GM23248 (cell line): ENCODE measurements around the gene ACCS. TPM values are rescaled to one million over a fixed set of nuclear protein-coding genes. Genes with fewer than 3 reads are reported as not detected.
A peak's percentile ranks its signal among the peaks of the same experiment; 100 is the strongest.

Source experiments
- DNase-seq: peaks from one replicate; pipeline ENCODE4 v3.0.0-alpha.2; 2015
- H2AFZ ChIP-seq: fragments of 200-600 bp; sonication (generic); 2 replicates; pipeline ENCODE4 v1.6.1; 2016; ENCODE audit warnings: antibody characterized with exemption
- H3F3A ChIP-seq: fragments of 200-600 bp; sonication (generic); 2 replicates; pipeline ENCODE4 v1.6.1; 2016; ENCODE audit warnings: mild to moderate bottlenecking, antibody characterized with exemption, mixed run types; ENCODE audit not compliant: insufficient read depth
- H3K27ac ChIP-seq: fragments of 200-600 bp; sonication (generic); 2 replicates; pipeline ENCODE4 v1.5.1; 2016; ENCODE audit warnings: mild to moderate bottlenecking
- H3K27me3 ChIP-seq: fragments of 200-600 bp; sonication (generic); replicated peaks from 2 replicates; pipeline ENCODE4 v1.6.1; 2016; ENCODE audit warnings: mild to moderate bottlenecking; ENCODE audit not compliant: insufficient read depth
- H3K36me3 ChIP-seq: fragments of 200-600 bp; sonication (generic); 2 replicates; pipeline ENCODE4 v1.6.1; 2016; ENCODE audit warnings: low read depth, mild to moderate bottlenecking
- H3K4me1 ChIP-seq: fragments of 200-600 bp; sonication (generic); 2 replicates; pipeline ENCODE4 v1.6.1; 2016; ENCODE audit warnings: mild to moderate bottlenecking; ENCODE audit not compliant: insufficient read depth
- H3K4me2 ChIP-seq: fragments of 200-600 bp; sonication (generic); one replicate; pipeline ENCODE4 v1.6.1; 2016; ENCODE audit warnings: mild to moderate bottlenecking; ENCODE audit not compliant: unreplicated experiment
- H3K4me3 ChIP-seq: fragments of 200-600 bp; sonication (generic); 2 replicates; pipeline ENCODE4 v1.5.1; 2016; ENCODE audit warnings: mild to moderate bottlenecking
- H3K79me2 ChIP-seq: fragments of 200-600 bp; sonication (generic); 2 replicates; pipeline ENCODE4 v1.6.1; 2016; ENCODE audit warnings: mild to moderate bottlenecking; ENCODE audit not compliant: insufficient read depth
- H3K9ac ChIP-seq: fragments of 200-600 bp; sonication (generic); 2 replicates; pipeline ENCODE4 v1.6.1; 2016; ENCODE audit warnings: mild to moderate bottlenecking
- H3K9me2 ChIP-seq: fragments of 200-600 bp; sonication (generic); 2 replicates; pipeline ENCODE4 v1.6.1; 2016; ENCODE audit warnings: mixed run types, mild to moderate bottlenecking, moderate library complexity; ENCODE audit not compliant: insufficient read depth
- H3K9me3 ChIP-seq: fragments of 200-600 bp; sonication (generic); one replicate; pipeline ENCODE4 v1.6.1; 2017; ENCODE audit warnings: low read depth
- H4K20me1 ChIP-seq: fragments of 200-600 bp; sonication (generic); 2 replicates; pipeline ENCODE4 v1.6.0; 2016; ENCODE audit not compliant: insufficient read depth
- EZH2 ChIP-seq: fragments of 200-600 bp; sonication (generic); IDR thresholded peaks from 2 replicates; pipeline ENCODE4 v1.6.1; 2018; ENCODE audit warnings: antibody characterized with exemption, mild to moderate bottlenecking; ENCODE audit not compliant: insufficient read depth, poor library complexity, severe bottlenecking
- EZH2phosphoT487 ChIP-seq: fragments of 200-600 bp; sonication (generic); IDR thresholded peaks from 2 replicates; pipeline ENCODE4 v1.6.1; 2018; ENCODE audit warnings: antibody characterized with exemption, moderate library complexity, mild to moderate bottlenecking, low read depth; ENCODE audit not compliant: insufficient read depth
- WGBS, 2 experiments: methylation state at CpG; one replicate each; pipeline ENCODE4 v1.1.6; 2015 to 2017; ENCODE audit warnings: low lambda C conversion rate in 2 of 2, low coverage in 1 of 2; ENCODE audit errors: missing lambda C conversion rate in 2 of 2; 5-methylcytosine and 5-hydroxymethylcytosine counted together
- in situ Hi-C: fragments of 300-500 bp; cut with MboI; formaldehyde crosslinking; loops from 2 replicates; pipeline ENCODE4 v1.15.0; 2020
- polyA plus RNA-seq: library from polyadenylated mRNA; unstranded; fragments of >200 nt; fragmentation: Nextera tagmentation; extraction: Ambion mirVana; gene quantifications from 2 replicates; pipeline ENCODE4 v1.2.1, GENCODE V29; 2016
- total RNA-seq: library from RNA; depleted of rRNA; stranded (reverse); fragments of >200 nt; shearing (Covaris generic); gene quantifications from 2 replicates; pipeline ENCODE4 v1.2.3, GENCODE V29; 2014

The ACCS gene
- total and polyA plus RNA-seq, 2 experiments from 2014 or later = 13.3 to 13.7 TPM

- H3K9ac ChIP-seq = peak overlapping the region; percentile 98
- in situ Hi-C loops = no loop called here
- peaks cover 8% of the 10 kb centered on the region for H3F3A ChIP-seq
- H3K79me2 ChIP-seq = no peaks in the 10 kb centered on the region
- H2AFZ ChIP-seq = peak overlapping the region; percentile 96; the same call in 1 of the 2 replicates
- H3K27ac ChIP-seq = no peak overlapping the region
- no peaks in the 10 kb centered on the region for H4K20me1 ChIP-seq
- no peaks in the 10 kb centered on the region for H3K9me3 ChIP-seq
- H3K4me2 ChIP-seq = peak overlapping the region; percentile 94
- WGBS, 2 experiments = 44 to 48% methylated on average over 5 of the region's 5 CpGs
- DNase-seq = no peak
- no peaks in the 10 kb centered on the region for H3K9me2 ChIP-seq
- no peaks in the 10 kb centered on the region; the same call in 1 of the 2 replicates for H3K36me3 ChIP-seq
- 0 out of 2 replicates have a peak, but pooled peaks cover 6% of the 10 kb centered on the region for H3K4me1 ChIP-seq
- H3K4me3 ChIP-seq = peak overlapping the region; percentile 96
- no peaks in the 10 kb centered on the region for H3K27me3 ChIP-seq
- TF ChIP-seq EZH2phosphoT487 (no peak), EZH2 (no peak)
Observed at GRCh38 chr11:44067266-44067665, 1.2 kb downstream of the ACCS start.

DNA sequence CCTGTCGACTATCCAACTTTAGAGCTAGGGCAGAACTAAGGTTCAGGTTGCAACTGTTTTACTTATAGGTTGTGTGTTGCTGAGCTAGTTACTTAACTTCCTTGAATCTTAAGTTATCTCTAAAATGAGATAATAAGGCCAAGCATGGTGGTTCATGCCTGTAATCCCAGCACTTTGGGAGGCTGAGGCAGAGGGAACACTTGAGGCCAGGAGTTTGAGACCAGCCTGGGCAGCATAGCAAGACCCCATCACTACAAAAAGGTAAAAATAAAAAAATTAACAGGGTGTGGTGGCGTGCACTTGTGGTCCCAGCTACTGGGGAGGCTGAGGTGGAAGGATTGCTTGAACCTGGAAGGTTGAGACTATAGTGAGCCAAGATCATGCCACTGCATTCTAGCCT, 2.1 kb downstream of the ACCS start:
- WGBS, 2 experiments = 73 to 86% methylated on average over 2 of the region's 2 CpGs
- H4K20me1 ChIP-seq = no peaks in the 10 kb centered on the region
- no peak overlapping the region for H3K4me3 ChIP-seq
- H3K9ac ChIP-seq = no peak overlapping the region
- H3F3A ChIP-seq = peaks cover 8% of the 10 kb centered on the region
- no peaks in the 10 kb centered on the region; the same call in 1 of the 2 replicates for H3K36me3 ChIP-seq
- H3K4me2 ChIP-seq = no peak overlapping the region
- H3K9me2 ChIP-seq = no peaks in the 10 kb centered on the region
- H3K27me3 ChIP-seq = no peaks in the 10 kb centered on the region
- no peak overlapping the region for H3K27ac ChIP-seq
- H3K9me3 ChIP-seq = no peaks in the 10 kb centered on the region
- TF ChIP-seq EZH2phosphoT487 = no peak
- no peak for TF ChIP-seq EZH2
- in situ Hi-C loops = no loop called here
- H3K79me2 ChIP-seq = no peaks in the 10 kb centered on the region
- DNase-seq = no peak
- 0 out of 2 replicates have a peak, but pooled peaks cover 6% of the 10 kb centered on the region for H3K4me1 ChIP-seq
- no peak overlapping the region for H2AFZ ChIP-seq

GRCh38 chr11:44071157-44071556, 5.1 kb downstream of the ACCS start:
- H3K27me3 ChIP-seq = no peaks in the 10 kb centered on the region
- DNase-seq = no peak
- no peak overlapping the region for H2AFZ ChIP-seq
- no peak overlapping the region for H3K4me2 ChIP-seq
- no peaks in the 10 kb centered on the region for H3K79me2 ChIP-seq
- H3F3A ChIP-seq = no peaks in the 10 kb centered on the region
- no peaks in the 10 kb centered on the region for H4K20me1 ChIP-seq
- H3K9ac ChIP-seq = no peak overlapping the region
- H3K9me2 ChIP-seq = no peaks in the 10 kb centered on the region
- 77 to 86% methylated on average over 3 of the region's 3 CpGs for WGBS, 2 experiments
- no peaks in the 10 kb centered on the region for H3K9me3 ChIP-seq
- TF ChIP-seq EZH2 = no peak
- no peak for TF ChIP-seq EZH2phosphoT487
- in situ Hi-C loops = loop anchor here (10.0 kb wide), 1 partner anchor 56 kb away; no protein-coding TSS in a partner anchor
- no peaks in the 10 kb centered on the region; the same call in 1 of the 2 replicates for H3K36me3 ChIP-seq
- no peak overlapping the region for H3K4me3 ChIP-seq
- H3K27ac ChIP-seq = no peak overlapping the region
- H3K4me1 ChIP-seq = 0 out of 2 replicates have a peak, but pooled peaks cover 6% of the 10 kb centered on the region

GRCh38 chr11:44072757-44073658, 6.9 kb downstream of the ACCS start:
- H3K36me3 ChIP-seq = no peaks in the 10 kb centered on the region; the same call in 1 of the 2 replicates
- no peaks in the 10 kb centered on the region for H3K9me3 ChIP-seq
- no peaks in the 10 kb centered on the region for H3K79me2 ChIP-seq
- H3K9me2 ChIP-seq = no peaks in the 10 kb centered on the region
- H4K20me1 ChIP-seq = no peaks in the 10 kb centered on the region
- no peak overlapping the region for H3K4me3 ChIP-seq
- H2AFZ ChIP-seq = no peak overlapping the region
- no peak overlapping the region for H3K4me2 ChIP-seq
- H3K27me3 ChIP-seq = no peaks in the 10 kb centered on the region
- no peaks in the 10 kb centered on the region for H3K4me1 ChIP-seq
- no peak for DNase-seq
- no peak overlapping the region for H3K9ac ChIP-seq
- WGBS, 2 experiments = 93 to 96% methylated on average over 8 of the region's 8 CpGs
- no peak for TF ChIP-seq EZH2
- TF ChIP-seq EZH2phosphoT487 = no peak
- no peaks in the 10 kb centered on the region for H3F3A ChIP-seq
- H3K27ac ChIP-seq = no peak overlapping the region
- in situ Hi-C loops = loop anchor here (10.0 kb wide), 1 partner anchor 58 kb away; no protein-coding TSS in a partner anchor
